ENCODE results near the gene FGFR4.

The FGFR4 gene

DNA sequence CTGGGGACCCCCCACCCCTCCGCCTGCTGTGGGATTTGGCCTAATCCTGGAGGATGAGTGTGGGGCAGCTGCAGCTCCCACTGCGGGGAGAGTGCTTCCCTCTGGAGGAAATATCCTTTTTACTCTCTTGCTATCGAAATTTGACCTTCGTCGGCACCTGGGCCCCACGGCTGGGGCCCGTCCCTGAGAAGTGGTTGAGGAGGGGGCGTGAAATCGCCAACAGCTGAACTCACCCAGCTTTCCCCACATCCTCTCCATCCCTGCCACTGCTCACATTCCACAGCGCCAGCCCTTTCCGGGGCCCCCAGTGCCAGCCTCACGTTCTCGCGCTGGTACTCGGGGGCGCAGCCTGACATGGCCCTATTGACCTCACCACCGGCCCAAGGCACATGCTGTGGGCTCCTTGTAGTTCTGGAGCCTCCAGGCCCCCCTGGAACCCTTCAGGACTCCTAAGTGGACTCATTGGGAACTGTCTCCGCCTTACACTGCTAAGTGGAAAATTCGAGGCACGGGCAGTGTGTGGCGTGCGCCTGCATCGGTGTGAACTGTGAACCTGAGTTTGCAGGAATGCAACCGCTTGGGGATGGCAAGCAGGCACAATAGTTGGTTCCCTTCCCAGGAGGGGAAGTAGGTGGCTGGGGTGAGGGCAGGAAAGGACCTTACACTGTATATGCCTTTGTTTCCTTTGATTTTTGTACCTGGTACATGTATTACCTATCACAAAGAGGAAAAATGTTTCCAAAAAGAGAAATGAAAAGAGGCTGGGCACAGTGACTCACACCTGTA lies 19.2 kb downstream of the FGFR4 start:
- H3K27me3 ChIP-seq (ENCODE audit: control insufficient read depth, insufficient read depth, low read length): no peaks in the 10 kb centered on the region
- no peaks in the 10 kb centered on the region for H3K36me3 ChIP-seq (ENCODE audit: control insufficient read depth, insufficient read depth, low read length)
- no peak overlapping the region for H3K4me3 ChIP-seq (ENCODE audit: low read depth, low read length)
- H3K9ac ChIP-seq (ENCODE audit: low read length): no peak overlapping the region
- no peak overlapping the region for H3K27ac ChIP-seq (ENCODE audit: low read depth, low read length)
- H3K9me3 ChIP-seq (ENCODE audit: control insufficient read depth, insufficient read depth, low read depth, low read length): no peaks in the 10 kb centered on the region
- H3K4me1 ChIP-seq (ENCODE audit: control insufficient read depth, insufficient read depth, low read length): no peaks in the 10 kb centered on the region

- H3K4me3 ChIP-seq (ENCODE audit: low read depth, low read length): no peak overlapping the region
- H3K27me3 ChIP-seq (ENCODE audit: control insufficient read depth, insufficient read depth, low read length): no peaks in the 10 kb centered on the region
- H3K4me1 ChIP-seq (ENCODE audit: control insufficient read depth, insufficient read depth, low read length): no peaks in the 10 kb centered on the region
- H3K36me3 ChIP-seq (ENCODE audit: control insufficient read depth, insufficient read depth, low read length): no peaks in the 10 kb centered on the region
- H3K9me3 ChIP-seq (ENCODE audit: control insufficient read depth, insufficient read depth, low read depth, low read length): no peaks in the 10 kb centered on the region
- no peak overlapping the region for H3K27ac ChIP-seq (ENCODE audit: low read depth, low read length)
- no peak overlapping the region for H3K9ac ChIP-seq (ENCODE audit: low read length)
These were observed 20.4 kb downstream of the FGFR4 start for GRCh38 chr5:177107159-177107558.

GRCh38 chr5:177109810-177110209 lies 23.1 kb downstream of the FGFR4 start:
- no peak overlapping the region for H3K27ac ChIP-seq (ENCODE audit: low read depth, low read length)
- H3K27me3 ChIP-seq (ENCODE audit: control insufficient read depth, insufficient read depth, low read length): no peaks in the 10 kb centered on the region
- no peaks in the 10 kb centered on the region for H3K9me3 ChIP-seq (ENCODE audit: control insufficient read depth, insufficient read depth, low read depth, low read length)

DNA sequence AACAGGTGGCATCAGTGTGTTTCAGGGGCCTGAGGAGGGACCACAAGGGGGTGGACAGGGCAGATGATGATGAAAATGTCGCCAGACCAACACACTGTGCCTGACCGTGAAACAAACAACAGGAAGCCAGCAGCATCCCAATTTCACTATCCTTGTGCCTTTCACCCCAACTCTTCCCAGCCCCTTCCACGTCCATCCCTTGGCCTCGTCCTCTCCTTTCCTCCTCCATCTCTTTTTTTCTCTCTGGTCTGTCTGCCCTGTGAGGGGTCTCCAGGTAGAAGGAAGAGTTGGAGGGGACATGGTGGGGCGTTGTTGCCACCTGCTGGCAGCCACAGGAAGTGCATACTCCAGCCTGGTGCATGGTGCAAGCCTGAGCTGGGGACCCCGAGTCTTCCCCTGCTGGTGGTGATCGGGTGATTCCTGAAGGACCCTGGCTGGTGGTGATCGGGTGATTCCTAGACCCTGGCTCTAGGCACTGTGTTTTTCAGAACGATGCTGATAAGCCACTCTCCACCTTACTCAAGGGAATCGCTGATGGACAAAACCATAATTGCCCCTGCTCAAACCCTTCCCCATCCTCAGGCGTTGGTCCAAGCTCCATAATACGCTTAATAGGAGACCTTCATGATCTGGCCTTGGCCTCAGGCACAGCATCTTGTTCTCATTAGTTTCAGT lies 25.1 kb downstream of the FGFR4 start:
- H3K27me3 ChIP-seq (ENCODE audit: control insufficient read depth, insufficient read depth, low read length): no peaks in the 10 kb centered on the region; the same call in 1 of the 2 replicates
- H3K9ac ChIP-seq (ENCODE audit: low read length): no peak overlapping the region
- peaks cover 7% of the 10 kb centered on the region for H3K4me1 ChIP-seq (ENCODE audit: control insufficient read depth, insufficient read depth, low read length)
- H3K27ac ChIP-seq (ENCODE audit: low read depth, low read length): no peak overlapping the region
- H3K36me3 ChIP-seq (ENCODE audit: control insufficient read depth, insufficient read depth, low read length): no peaks in the 10 kb centered on the region
- H3K4me3 ChIP-seq (ENCODE audit: low read depth, low read length): no peak overlapping the region
- H3K9me3 ChIP-seq (ENCODE audit: control insufficient read depth, insufficient read depth, low read depth, low read length): no peaks in the 10 kb centered on the region

More at GRCh38 chr5:177109810-177110209, 23.1 kb downstream of the FGFR4 start:
- Histone ChIP-seq H3K4me1 (ENCODE audit: control insufficient read depth, insufficient read depth, low read length) (no peaks in the 10 kb centered on the region), H3K36me3 (ENCODE audit: control insufficient read depth, insufficient read depth, low read length) (no peaks in the 10 kb centered on the region), H3K4me3 (ENCODE audit: low read depth, low read length) (no peak overlapping the region), H3K9ac (ENCODE audit: low read length) (no peak overlapping the region)

DNA sequence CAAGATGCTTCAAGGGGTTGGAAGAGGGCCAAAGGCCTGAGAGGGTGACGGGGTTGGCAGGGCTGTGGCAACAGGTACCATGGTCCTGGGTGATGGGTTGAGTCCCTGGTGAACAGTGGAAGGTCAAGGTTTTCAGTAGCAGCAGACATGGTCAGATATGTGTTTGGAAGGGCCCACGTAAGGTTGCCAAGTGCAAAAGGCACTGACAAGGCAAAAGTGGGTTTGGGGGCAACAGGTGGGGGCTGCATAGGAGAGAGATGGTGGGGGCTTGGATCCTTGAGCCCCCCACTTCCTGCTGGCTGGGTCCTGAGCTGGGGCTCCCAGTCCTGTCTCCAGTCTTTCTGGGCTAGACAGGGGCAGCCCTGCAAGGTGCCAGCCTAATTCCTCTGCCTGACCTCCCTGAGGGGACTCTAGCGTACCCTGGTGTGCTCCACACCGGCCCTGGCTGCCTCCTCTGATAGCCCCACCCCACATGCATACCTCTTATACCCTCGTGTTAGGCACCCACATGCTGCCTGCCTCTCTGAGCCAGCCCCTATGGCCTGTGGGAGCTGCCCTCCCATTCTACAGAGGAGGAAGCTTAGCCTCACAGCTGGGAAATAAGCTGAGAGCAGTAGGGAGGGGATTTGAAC lies 26.0 kb downstream of the FGFR4 start:
- Histone ChIP-seq H3K27ac (ENCODE audit: low read depth, low read length) (no peak overlapping the region), H3K4me3 (ENCODE audit: low read depth, low read length) (no peak overlapping the region), H3K4me1 (ENCODE audit: control insufficient read depth, insufficient read depth, low read length) (peaks cover 7% of the 10 kb centered on the region), H3K27me3 (ENCODE audit: control insufficient read depth, insufficient read depth, low read length) (no peaks in the 10 kb centered on the region; the same call in 1 of the 2 replicates), H3K9me3 (ENCODE audit: control insufficient read depth, insufficient read depth, low read depth, low read length) (no peaks in the 10 kb centered on the region), H3K9ac (ENCODE audit: low read length) (no peak overlapping the region), H3K36me3 (ENCODE audit: control insufficient read depth, insufficient read depth, low read length) (no peaks in the 10 kb centered on the region)

DNA sequence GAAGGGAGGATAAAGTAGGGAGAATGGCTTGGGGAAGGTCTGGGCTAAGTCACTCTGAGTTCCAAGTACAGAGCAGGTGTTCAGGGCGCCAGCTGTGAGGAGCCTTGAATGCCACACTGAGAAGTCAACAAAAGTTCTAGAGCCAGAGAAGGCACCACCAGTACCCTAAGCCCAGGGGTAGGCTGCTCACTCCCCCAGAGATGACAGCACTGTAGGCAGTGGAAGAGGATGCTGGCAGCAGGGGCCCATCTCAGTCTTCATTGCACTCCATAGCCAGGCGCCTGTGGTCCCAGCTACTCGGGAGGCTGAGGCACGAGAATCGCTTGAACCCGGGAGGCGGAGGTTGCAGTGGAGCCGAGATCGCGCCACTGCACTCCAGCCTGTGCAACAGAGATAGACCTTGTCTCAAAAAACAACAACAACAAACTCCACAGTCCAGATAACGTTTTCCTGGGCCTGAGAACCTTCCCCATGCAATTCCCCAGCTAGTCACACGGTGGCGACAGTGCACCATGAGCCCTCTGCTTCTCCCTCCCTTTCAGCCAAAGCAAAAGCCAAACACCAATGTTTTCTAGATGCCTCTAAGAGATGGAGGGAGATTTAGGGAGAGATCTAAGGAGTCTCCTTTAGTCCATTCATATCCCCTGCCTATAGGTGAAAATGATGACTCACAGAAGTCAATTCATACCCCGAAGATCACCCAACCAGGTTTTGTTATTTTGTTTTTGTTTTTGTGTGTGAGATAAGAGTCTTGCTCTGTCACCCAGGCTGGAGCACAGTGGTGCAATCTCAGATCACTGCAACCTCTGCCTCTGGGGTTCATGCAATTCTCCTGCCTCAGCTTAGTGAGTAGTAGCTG lies 27.1 kb downstream of the FGFR4 start:
- peaks cover 7% of the 10 kb centered on the region for H3K4me1 ChIP-seq (ENCODE audit: control insufficient read depth, insufficient read depth, low read length)
- no peaks in the 10 kb centered on the region for H3K36me3 ChIP-seq (ENCODE audit: control insufficient read depth, insufficient read depth, low read length)
- H3K9me3 ChIP-seq (ENCODE audit: control insufficient read depth, insufficient read depth, low read depth, low read length): no peaks in the 10 kb centered on the region
- no peaks in the 10 kb centered on the region; the same call in 1 of the 2 replicates for H3K27me3 ChIP-seq (ENCODE audit: control insufficient read depth, insufficient read depth, low read length)
- no peak overlapping the region for H3K9ac ChIP-seq (ENCODE audit: low read length)
- no peak overlapping the region for H3K4me3 ChIP-seq (ENCODE audit: low read depth, low read length)
- no peak overlapping the region for H3K27ac ChIP-seq (ENCODE audit: low read depth, low read length)

- Histone ChIP-seq H3K36me3 (ENCODE audit: control insufficient read depth, insufficient read depth, low read length) (no peaks in the 10 kb centered on the region), H3K27me3 (ENCODE audit: control insufficient read depth, insufficient read depth, low read length) (no peaks in the 10 kb centered on the region; the same call in 1 of the 2 replicates), H3K9ac (ENCODE audit: low read length) (no peak overlapping the region)
These were observed 30.1 kb downstream of the FGFR4 start for GRCh38 chr5:177116631-177117373.

DNA sequence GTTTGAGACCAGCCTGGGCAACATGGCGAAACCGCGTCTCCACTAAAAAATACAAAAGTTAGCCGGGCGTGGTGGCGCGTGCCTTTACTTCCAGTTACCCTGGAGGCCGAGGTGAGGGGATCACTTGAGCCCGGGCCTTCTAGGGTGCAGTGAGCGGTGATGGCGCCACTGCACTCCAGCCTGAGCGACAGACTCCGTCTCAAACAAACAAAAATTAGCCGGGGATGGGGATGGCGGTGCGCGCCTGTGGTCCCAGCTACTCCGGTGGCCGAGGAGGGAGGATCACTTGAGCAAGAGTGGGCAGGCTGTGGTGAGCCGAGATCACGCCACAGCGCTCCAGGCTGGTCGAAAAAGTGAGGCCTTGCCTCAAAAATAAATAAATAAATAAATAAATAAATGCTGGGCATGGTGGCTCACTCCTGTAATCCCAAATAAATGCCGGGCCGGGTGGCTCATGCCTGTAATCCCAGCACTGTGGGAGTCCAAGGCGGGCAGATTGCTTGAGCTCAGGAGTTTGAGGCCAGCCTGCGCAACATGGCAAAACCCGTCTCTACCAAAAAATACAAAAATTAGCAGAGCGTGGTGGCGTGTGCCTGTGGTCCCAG lies 30.8 kb downstream of the FGFR4 start:
- Histone ChIP-seq H3K27me3 (ENCODE audit: control insufficient read depth, insufficient read depth, low read length) (no peaks in the 10 kb centered on the region; the same call in 1 of the 2 replicates), H3K9ac (ENCODE audit: low read length) (no peak overlapping the region), H3K27ac (ENCODE audit: low read depth, low read length) (no peak overlapping the region), H3K36me3 (ENCODE audit: control insufficient read depth, insufficient read depth, low read length) (no peaks in the 10 kb centered on the region), H3K4me1 (ENCODE audit: control insufficient read depth, insufficient read depth, low read length) (peaks cover 7% of the 10 kb centered on the region), H3K4me3 (ENCODE audit: low read depth, low read length) (no peak overlapping the region), H3K9me3 (ENCODE audit: control insufficient read depth, insufficient read depth, low read depth, low read length) (no peaks in the 10 kb centered on the region)

More at GRCh38 chr5:177116631-177117373, 30.1 kb downstream of the FGFR4 start:
- H3K4me1 ChIP-seq (ENCODE audit: control insufficient read depth, insufficient read depth, low read length): peaks cover 7% of the 10 kb centered on the region
- no peaks in the 10 kb centered on the region for H3K9me3 ChIP-seq (ENCODE audit: control insufficient read depth, insufficient read depth, low read depth, low read length)
- no peak overlapping the region for H3K27ac ChIP-seq (ENCODE audit: low read depth, low read length)
- no peak overlapping the region for H3K4me3 ChIP-seq (ENCODE audit: low read depth, low read length)

GRCh38 chr5:177122566-177122965 lies 35.9 kb downstream of the FGFR4 start:
- Histone ChIP-seq H3K27ac (ENCODE audit: low read depth, low read length) (no peak overlapping the region), H3K27me3 (ENCODE audit: control insufficient read depth, insufficient read depth, low read length) (no peaks in the 10 kb centered on the region; the same call in 1 of the 2 replicates), H3K9me3 (ENCODE audit: control insufficient read depth, insufficient read depth, low read depth, low read length) (no peaks in the 10 kb centered on the region), H3K4me1 (ENCODE audit: control insufficient read depth, insufficient read depth, low read length) (0 out of 2 replicates have a peak, but pooled peaks cover 2% of the 10 kb centered on the region), H3K9ac (ENCODE audit: low read length) (no peak overlapping the region), H3K4me3 (ENCODE audit: low read depth, low read length) (no peak overlapping the region), H3K36me3 (ENCODE audit: control insufficient read depth, insufficient read depth, low read length) (no peaks in the 10 kb centered on the region)
